Measurements from ENCODE around the gene PARD6B.
"Not testable (repeated sequence)": the region's sequence is repeated elsewhere in the genome, so short reads cannot be mapped to it uniquely, and the experiment has no call there.

PARD6B gene

DNA sequence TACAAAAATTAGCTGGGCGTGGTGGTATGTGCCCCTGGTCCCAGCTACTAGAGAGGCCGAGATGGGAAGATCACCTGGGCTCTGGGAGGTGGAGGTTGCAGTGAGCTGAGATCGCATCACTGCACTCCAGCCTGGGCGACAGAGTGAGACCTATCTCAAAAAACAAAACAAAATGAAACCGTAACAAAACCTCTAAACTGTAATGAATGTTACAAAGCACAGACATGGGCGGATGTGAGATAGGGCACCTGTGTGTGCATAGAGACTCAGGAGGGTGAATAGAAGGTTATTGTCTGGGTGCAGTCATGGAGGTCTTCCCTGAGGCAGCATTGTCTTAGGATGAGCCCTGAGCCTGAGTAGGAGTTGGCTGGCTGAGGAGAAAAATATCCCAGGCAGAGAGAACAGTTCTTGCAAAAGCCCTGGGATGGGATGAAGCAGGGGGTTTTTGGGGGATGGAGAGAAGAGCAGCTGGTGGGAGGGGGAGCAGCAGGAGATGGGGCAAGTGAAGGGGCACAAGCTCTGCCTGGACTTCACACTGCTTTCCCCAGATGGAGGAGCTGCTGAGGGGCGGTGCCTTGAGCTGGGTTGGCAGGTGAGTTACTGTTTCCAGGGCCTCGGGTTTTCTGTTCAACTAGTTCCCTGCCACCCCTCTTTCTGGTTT, 68.6 kb downstream of the PARD6B start:
- DNase-seq (ENCODE audit: low spot score) = no peak

DNA sequence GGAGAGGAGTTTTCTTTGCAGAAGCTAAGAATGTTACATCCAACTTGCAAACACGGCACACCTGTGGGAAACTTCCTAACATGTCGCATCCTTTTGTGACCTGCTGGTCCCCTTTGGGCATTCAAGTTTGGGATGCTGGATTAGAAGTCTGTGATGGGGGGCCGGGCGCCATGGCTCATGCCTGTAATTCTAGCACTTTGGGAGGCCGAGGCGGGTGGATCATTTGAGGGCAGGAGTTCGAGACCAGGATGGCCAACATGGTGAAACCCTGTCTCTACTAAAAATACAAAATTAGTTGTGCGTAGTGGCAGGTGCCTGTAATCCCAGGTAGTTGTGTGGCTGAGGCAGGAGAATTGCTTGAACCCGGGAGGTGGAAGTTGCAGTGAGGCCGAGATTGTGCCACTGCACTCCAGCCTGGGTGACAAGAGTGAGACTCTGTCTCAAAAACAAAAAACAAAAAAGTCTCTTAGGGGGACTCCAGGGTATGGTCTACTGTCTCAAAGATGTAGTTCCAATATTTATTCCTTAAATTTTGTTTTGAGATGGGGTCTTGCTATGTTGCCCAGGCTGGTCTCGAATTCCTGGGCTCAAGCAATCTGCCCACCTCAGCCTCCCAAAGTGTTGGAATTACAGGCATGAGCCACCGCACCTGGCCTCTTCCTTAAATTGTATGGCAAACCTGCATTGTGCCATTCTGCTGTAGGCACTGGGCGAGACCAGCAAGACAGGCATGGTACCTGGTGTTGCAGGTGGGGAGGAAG, 69.8 kb downstream of the PARD6B start:
- not testable (repeated sequence) for DNase-seq (ENCODE audit: low spot score)

DNA sequence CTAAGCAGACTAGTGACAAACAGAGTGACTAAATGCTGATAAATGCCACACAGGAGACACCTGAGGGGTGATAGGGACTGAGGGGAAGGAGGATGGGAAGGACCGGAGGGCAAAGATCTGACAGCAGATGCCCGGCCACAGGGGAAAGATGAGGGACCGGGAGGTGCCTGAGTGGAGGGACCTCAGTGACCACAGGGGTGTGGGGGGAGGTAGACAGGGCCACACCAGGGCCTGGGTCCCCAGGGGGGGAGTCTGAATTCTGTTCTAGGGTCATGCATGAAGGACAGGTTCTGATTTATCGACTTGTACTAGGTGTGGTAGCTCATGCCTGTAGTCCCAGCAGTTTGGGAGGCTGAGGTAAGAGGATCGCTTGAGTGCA, 70.4 kb downstream of the PARD6B start:
- no peak for DNase-seq (ENCODE audit: low spot score)

DNA sequence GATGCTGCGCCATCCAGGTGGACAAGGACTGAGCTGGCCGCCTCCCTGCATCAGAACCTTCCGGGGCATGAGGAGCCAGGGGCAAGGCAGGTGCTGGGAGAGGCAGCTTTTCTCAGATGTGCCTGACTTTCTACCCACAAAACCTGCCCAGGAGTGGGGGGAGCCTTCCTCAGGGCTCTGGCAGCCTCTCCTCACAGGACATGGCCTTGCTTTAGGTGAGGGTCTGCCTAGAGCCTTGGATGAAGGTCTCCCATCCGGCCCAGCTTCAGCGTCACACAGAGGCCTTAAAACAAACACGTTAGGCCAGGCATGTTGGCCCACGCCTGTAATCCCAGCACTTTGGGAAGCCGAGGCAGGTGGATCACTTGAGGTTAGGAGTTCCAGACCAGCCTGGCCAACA, 70.9 kb downstream of the PARD6B start:
- DNase-seq (ENCODE audit: low spot score) = no peak

DNA sequence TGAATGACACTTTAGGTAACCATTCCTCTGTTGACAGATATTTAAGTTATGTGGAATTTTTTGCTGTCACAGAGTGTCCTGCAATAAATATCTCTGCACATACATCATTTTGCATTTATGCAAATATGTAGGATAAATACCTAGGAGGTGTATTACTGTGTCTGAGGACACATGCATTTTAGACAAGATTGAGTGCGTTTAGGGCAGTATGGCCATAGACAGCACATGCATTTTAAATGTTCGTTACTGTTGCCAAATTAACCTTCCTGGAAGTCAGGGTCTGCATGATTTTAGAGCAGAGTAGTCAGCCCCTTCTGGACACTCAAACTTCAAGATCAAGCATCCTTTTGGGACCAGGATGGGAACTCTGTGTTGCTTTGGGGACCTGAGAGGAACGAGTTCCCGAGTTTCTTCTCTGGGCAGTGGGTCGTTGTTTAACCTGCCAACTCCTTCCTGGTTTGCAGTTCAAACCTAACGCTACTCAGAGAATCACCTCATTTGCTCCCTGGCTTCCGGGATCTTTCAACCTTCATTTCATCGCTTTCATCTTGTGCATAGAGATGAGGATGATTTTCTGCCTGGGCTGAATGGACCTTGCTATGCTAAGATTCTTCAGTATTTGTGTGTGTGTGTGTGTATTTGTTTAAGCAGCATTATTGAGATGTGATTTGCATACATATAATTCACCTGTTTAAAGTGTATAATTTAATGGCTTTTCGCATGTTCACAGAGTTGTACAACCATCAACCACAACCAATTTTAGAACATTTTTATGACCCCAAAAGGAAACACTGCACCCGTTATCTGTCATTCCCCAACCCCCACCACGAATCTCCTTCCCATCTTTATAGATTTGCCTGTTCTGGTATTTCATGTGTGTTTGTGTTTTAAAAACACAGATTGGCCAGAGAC, 73.3 kb downstream of the PARD6B start:
- no peak for DNase-seq (ENCODE audit: low spot score)

DNA sequence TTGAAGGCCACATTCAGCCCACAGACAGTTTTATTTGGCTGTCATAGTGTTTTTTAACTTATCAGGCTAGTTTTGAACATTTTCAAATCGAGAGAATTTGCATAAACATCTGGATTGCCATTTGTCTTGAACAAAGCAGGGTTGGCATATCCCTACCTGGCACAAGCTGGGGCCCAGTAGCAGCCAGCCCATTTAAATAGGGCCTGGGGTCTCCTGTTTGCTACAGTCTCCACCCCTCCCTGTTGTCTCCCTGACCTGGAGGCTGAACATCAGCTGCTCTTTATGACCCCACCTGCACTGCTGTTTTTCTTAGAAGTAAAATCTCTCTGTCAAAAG, 73.9 kb downstream of the PARD6B start:
- DNase-seq (ENCODE audit: low spot score) = no peak

DNA sequence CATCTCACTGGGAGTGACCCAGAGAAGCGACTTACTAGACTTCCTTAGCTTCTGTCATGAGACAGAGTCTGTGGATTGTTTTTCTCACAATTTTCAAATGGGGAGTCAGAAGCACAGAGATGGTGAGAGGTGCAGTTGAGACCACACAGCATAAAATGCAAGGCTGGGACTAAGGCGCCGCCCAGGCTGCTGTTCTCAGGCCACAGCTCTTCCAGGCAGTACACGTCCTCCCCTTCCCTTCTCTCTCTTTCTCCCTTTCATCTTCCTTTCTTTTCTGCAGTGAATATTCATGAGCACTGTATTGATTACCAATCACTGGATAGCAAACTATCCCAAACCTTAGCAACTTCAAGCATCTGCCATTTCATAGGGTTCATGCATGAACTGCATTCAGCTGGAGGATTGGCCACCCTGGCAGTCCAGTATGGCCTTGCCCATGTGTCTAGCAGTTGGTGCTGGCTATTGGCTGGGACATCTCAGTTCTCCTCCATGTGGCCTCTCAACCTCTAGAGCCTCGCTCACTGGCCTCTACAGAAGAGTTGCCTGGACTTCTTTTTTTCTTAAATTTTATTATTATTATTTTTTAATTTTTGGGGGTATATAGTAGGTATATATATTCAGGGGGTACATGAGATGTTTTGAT, 74.9 kb downstream of the PARD6B start:
- no peak for DNase-seq (ENCODE audit: low spot score)

Data from HuH-7.5 (cell line).